Calu3 (cell line): ENCODE data around the gene VCX2. TPM values are rescaled to one million over a fixed set of nuclear protein-coding genes. Genes with fewer than 3 reads are reported as not detected.
A peak's percentile ranks its signal among the peaks of the same experiment; 100 is the strongest.
"Not testable (repeated sequence)": the region's sequence is repeated elsewhere in the genome, so short reads cannot be mapped to it uniquely, and the experiment has no call there.

Experiments used
- BruUV-seq: library from RNA; stranded (reverse); fragments of 400-500 nt; replicated peaks from 2 replicates; lab custom pipeline; 2021; lab: Mats Ljungman, UMichigan
- CTCF ChIA-PET: fragments of 300-600 bp; sonication (Branson Sonifier 250); formaldehyde crosslinking; loops from one replicate; lab custom pipeline; 2022; ENCODE audit warnings: antibody characterized with exemption; lab: Charles Lee
- DNase-seq: peaks from one replicate; pipeline ENCODE4 v3.0.0; 2022
- H3K27ac Mint-ChIP-seq: one replicate; pipeline ENCODE4 v1.8.0; 2022; ENCODE audit warnings: mixed read lengths; ENCODE audit not compliant: unreplicated experiment
- H3K27me3 Mint-ChIP-seq: one replicate; pipeline ENCODE4 v1.8.0; 2022; ENCODE audit warnings: mixed read lengths; ENCODE audit not compliant: unreplicated experiment
- H3K36me3 Mint-ChIP-seq: one replicate; pipeline ENCODE4 v1.8.0; 2022; ENCODE audit warnings: mild to moderate bottlenecking, moderate library complexity, mixed read lengths; ENCODE audit not compliant: insufficient read depth, unreplicated experiment
- H3K4me1 Mint-ChIP-seq: one replicate; pipeline ENCODE4 v1.8.0; 2022; ENCODE audit warnings: mild to moderate bottlenecking, low read depth, mixed read lengths; ENCODE audit not compliant: unreplicated experiment
- H3K4me3 Mint-ChIP-seq: one replicate; pipeline ENCODE4 v1.8.0; 2022; ENCODE audit warnings: mild to moderate bottlenecking, low read depth, moderate library complexity, mixed read lengths; ENCODE audit not compliant: unreplicated experiment
- H3K9me3 Mint-ChIP-seq: one replicate; pipeline ENCODE4 v1.8.0; 2022; ENCODE audit warnings: low read depth, mixed read lengths; ENCODE audit not compliant: unreplicated experiment
- CTCF ChIP-seq: fragments of 200-600 bp; IDR thresholded peaks from one replicate; pipeline ENCODE4 v1.8.0; 2022; ENCODE audit warnings: antibody characterized with exemption; ENCODE audit not compliant: unreplicated experiment
- intact Hi-C: fragments of 100-400 bp; cut with micrococcal nuclease; formaldehyde crosslinking; loops from one replicate; pipeline ENCODE4 v1.10.0; 2022; ENCODE audit not compliant: unreplicated experiment
- microRNA-seq: library from miRNA; unstranded; fragments of <30 nt; microRNA quantifications from one replicate; pipeline ENCODE4 v1.2.0, GENCODE V29; 2022
- total RNA-seq: library from RNA; stranded (reverse); gene quantifications from 2 replicates; pipeline ENCODE4 v1.2.3, GENCODE V29; 2022

Gene VCX2
- total RNA-seq, 1 experiment from 2014 or later: not detected

DNA sequence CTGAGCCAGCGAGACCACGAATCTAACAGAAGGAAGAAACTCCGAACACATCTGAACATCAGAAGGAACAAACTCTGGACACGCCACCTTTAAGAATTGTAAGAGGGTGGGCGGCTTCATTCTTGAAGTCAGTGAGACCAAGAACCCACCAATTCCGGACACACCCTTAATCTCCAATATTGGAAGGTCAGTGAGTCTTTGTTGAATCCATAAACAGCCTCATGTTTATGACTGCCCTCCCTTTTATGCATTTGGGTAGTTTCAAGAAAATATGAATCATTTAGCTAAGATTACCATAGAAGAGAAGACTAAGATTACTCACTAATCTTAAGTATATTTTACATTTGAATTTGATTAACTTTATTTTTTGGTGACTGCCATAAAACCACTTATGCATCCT lies 48.5 kb downstream of the VCX2 start:
- no peak for DNase-seq
- Mint-ChIP-seq H3K4me1 (no peaks in the 10 kb centered on the region), H3K36me3 (no peaks in the 10 kb centered on the region), H3K27me3 (no peaks in the 10 kb centered on the region), H3K27ac (no peak overlapping the region), H3K9me3 (peaks cover 11% of the 10 kb centered on the region), H3K4me3 (no peak overlapping the region)
- no TSS peak for BruUV-seq
- CTCF ChIA-PET: no interaction called here
- TF ChIP-seq CTCF: no peak
- intact Hi-C loops: no loop called here

- CTCF ChIA-PET, BruUV-seq, H3K27ac Mint-ChIP-seq, H3K4me1 Mint-ChIP-seq, H3K27me3 Mint-ChIP-seq, intact Hi-C loops, DNase-seq, H3K36me3 Mint-ChIP-seq, H3K4me3 Mint-ChIP-seq: not testable (repeated sequence)
- H3K9me3 Mint-ChIP-seq: peaks cover 11% of the 10 kb centered on the region
Measured at GRCh38 chrX:8121391-8121790, 49.7 kb downstream of the VCX2 start.

Small RNAs within 50 kb of the gene (microRNA-seq; reads per million reads assigned to microRNA genes)
- gene MIR651: 72.1 reads per million, percentile 60 among the genes with 10 or more reads in this experiment

Other genes starting within 250 kb of the VCX2 start
- 13.7 and 14.8 TPM in 2 replicates for gene PNPLA4, start 243.9 kb downstream of the VCX2 start, total RNA-seq